ENCODE data around the gene SUPT5H.

Gene SUPT5H

DNA sequence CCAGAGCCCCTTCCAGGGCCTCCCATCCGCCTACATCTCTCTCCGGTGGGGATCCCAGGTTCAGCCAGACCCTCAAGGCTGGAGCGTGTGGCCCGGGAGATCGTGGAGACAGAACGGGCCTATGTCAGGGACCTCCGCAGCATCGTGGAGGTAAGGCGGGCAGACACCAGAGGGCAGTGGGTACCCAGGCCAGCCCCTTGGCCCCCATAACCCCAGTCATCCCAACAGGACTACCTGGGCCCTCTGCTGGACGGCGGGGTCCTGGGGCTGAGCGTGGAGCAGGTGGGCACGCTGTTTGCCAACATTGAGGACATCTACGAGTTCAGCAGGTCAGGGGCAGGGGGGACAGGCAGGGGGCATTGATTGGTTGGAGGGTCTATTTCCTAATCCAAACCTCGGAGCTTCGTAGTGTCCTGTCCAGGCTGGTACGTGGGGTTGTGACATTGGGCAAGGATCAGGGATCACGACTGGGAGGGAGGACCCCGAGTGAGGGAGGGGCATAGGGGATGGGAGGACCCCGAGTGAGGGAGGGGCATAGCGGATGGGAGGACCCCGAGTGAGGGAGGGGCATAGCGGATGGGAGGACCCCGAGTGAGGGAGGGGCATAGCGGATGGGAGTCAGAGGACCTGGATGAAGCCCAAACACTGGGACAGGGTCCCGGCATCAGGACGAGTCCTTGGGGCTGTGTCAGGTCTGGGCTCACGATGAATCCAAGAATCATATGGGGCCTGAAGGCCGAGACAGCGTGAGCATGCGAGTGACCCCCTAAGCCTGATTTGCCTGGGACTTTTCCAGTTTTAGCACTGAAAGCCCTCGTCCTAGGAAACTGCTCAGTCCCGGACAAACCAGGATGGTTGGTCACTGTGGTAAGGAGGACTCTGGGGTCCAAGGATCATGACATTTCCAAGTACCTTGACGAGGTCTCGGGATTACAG is 30.0 kb upstream of the SUPT5H start:
- Histone ChIP-seq H3K9me2 (replicated peaks; ENCODE audit: insufficient read depth, low read length) (no peaks in the 10 kb centered on the region), H3K36me3 (replicated peaks; ENCODE audit: insufficient read depth, low read length) (no peaks in the 10 kb centered on the region), H3K4me3 (ENCODE audit: low read length) (no peak overlapping the region), H3K9me3 (replicated peaks; ENCODE audit: insufficient read depth, low read length) (no peaks in the 10 kb centered on the region), H2AFZ (ENCODE audit: low read length) (no peak overlapping the region), H3F3A (ENCODE audit: insufficient read depth, low read length) (peaks cover 15% of the 10 kb centered on the region), H3K79me2 (ENCODE audit: low read length) (no peaks in the 10 kb centered on the region), H3K4me1 (ENCODE audit: low read length) (peaks cover 12% of the 10 kb centered on the region), H3K9ac (ENCODE audit: low read length) (no peak overlapping the region), H4K20me1 (ENCODE audit: insufficient read depth, low read length) (no peaks in the 10 kb centered on the region), H3K27me3 (replicated peaks; ENCODE audit: insufficient read depth, low read length) (no peaks in the 10 kb centered on the region), H3K4me2 (ENCODE audit: low read depth, low read length) (no peak overlapping the region), H3K27ac (ENCODE audit: low read length) (no peak overlapping the region)
- no peak for DNase-seq
- TF ChIP-seq EZH2phosphoT487 (IDR thresholded peaks at IDR 0.05; ENCODE audit: low read length) = no peak
- TF ChIP-seq EZH2 (optimal IDR thresholded peaks at IDR 0.05; ENCODE audit: low read depth, low read length) = no peak
- no peak for TF ChIP-seq CTCF (IDR thresholded peaks at IDR 0.05; ENCODE audit: low read length)

DNA sequence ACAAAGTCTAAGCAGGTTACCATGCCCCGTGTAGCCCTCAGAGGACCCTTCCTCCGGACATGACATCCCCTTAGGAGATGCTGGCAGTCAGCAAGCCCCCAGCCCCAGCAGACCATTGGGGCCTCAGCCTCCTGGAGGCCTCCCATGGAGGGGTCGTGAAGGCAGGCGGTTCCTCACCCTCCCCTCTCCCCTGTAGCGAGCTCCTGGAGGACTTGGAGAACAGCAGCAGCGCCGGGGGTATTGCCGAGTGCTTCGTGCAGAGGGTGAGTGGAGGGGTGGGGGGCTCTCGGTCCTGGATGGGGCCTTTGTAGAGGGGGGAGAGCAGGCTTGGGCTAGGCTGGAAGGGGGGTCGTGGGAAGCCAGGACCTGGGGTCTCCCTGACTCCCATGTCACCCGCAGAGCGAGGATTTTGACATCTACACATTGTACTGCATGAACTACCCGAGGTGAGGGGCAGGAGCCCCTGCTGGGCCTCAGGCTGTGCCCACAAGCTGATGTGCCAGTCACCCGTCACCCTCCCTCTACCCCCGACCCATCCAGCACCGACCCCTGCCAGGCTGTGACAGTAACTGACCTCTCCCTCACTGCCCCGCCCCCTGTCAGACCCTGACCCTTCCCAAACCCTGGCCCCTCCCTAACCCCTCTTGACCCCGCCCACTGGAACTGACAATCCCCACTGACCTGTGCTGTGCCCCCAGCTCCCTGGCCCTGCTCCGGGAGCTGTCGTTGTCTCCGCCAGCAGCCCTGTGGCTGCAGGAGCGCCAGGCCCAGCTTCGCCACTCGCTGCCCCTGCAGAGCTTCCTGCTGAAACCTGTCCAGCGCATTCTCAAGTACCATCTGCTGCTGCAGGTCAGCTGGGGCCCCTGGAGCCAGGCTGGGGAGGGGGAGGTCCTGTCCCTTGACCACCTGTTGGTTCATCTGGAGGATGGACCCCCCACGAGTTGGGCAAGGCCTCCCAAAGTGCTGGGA is 28.9 kb upstream of the SUPT5H start:
- peaks cover 4% of the 10 kb centered on the region for H3F3A ChIP-seq (ENCODE audit: insufficient read depth, low read length)
- peaks cover 1% of the 10 kb centered on the region for H3K4me1 ChIP-seq (ENCODE audit: low read length)
- H3K4me3 ChIP-seq (ENCODE audit: low read length) = no peak overlapping the region
- no peaks in the 10 kb centered on the region for H3K36me3 ChIP-seq (replicated peaks; ENCODE audit: insufficient read depth, low read length)
- H2AFZ ChIP-seq (ENCODE audit: low read length) = no peak overlapping the region
- H3K9ac ChIP-seq (ENCODE audit: low read length) = no peak overlapping the region
- H3K79me2 ChIP-seq (ENCODE audit: low read length) = no peaks in the 10 kb centered on the region
- H3K27ac ChIP-seq (ENCODE audit: low read length) = no peak overlapping the region
- H3K4me2 ChIP-seq (ENCODE audit: low read depth, low read length) = no peak overlapping the region
- DNase-seq = no peak
- H3K9me2 ChIP-seq (replicated peaks; ENCODE audit: insufficient read depth, low read length) = no peaks in the 10 kb centered on the region
- no peaks in the 10 kb centered on the region for H3K9me3 ChIP-seq (replicated peaks; ENCODE audit: insufficient read depth, low read length)
- H4K20me1 ChIP-seq (ENCODE audit: insufficient read depth, low read length) = no peaks in the 10 kb centered on the region
- no peaks in the 10 kb centered on the region for H3K27me3 ChIP-seq (replicated peaks; ENCODE audit: insufficient read depth, low read length)
- TF ChIP-seq EZH2phosphoT487 (IDR thresholded peaks at IDR 0.05; ENCODE audit: low read length) (no peak), EZH2 (optimal IDR thresholded peaks at IDR 0.05; ENCODE audit: low read depth, low read length) (no peak), CTCF (IDR thresholded peaks at IDR 0.05; ENCODE audit: low read length) (no peak)

DNA sequence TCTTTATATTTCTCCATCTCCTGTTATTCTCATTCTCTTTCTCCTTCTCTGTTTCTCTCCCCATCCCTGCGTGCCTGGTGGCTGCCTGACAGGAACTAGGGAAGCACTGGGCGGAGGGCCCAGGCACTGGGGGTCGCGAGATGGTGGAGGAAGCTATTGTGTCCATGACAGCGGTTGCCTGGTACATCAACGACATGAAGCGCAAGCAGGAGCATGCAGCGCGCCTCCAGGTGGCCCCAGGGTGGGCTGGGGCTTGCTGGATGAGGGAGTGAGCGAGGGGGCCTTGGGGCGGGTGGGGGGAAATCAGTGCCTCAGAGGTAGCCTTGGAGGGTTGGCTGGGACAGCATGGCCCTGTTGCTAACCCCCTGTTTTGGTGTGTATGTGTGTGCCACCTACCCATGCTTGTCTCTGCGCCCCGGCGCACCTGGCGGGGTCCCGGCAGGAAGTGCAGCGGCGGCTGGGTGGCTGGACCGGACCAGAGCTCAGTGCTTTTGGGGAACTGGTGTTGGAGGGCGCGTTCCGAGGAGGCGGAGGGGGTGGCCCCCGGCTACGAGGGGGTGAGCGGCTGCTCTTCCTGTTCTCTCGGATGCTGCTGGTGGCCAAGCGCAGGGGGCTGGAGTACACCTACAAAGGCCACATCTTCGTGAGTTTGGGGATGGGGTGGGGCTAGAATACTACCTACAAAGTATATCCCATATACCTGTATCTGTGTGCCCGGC is 27.8 kb upstream of the SUPT5H start:
- Histone ChIP-seq H3K9me3 (replicated peaks; ENCODE audit: insufficient read depth, low read length) (no peaks in the 10 kb centered on the region), H3K27ac (ENCODE audit: low read length) (no peak overlapping the region), H3K9ac (ENCODE audit: low read length) (no peak overlapping the region), H3F3A (ENCODE audit: insufficient read depth, low read length) (no peaks in the 10 kb centered on the region; the same call in 1 of the 2 replicates), H3K27me3 (replicated peaks; ENCODE audit: insufficient read depth, low read length) (no peaks in the 10 kb centered on the region), H3K4me2 (ENCODE audit: low read depth, low read length) (no peak overlapping the region), H4K20me1 (ENCODE audit: insufficient read depth, low read length) (no peaks in the 10 kb centered on the region), H3K79me2 (ENCODE audit: low read length) (no peaks in the 10 kb centered on the region), H3K4me3 (ENCODE audit: low read length) (no peak overlapping the region), H3K36me3 (replicated peaks; ENCODE audit: insufficient read depth, low read length) (no peaks in the 10 kb centered on the region), H3K9me2 (replicated peaks; ENCODE audit: insufficient read depth, low read length) (no peaks in the 10 kb centered on the region), H3K4me1 (ENCODE audit: low read length) (no peaks in the 10 kb centered on the region), H2AFZ (ENCODE audit: low read length) (no peak overlapping the region)
- DNase-seq = no peak
- no peak for TF ChIP-seq EZH2phosphoT487 (IDR thresholded peaks at IDR 0.05; ENCODE audit: low read length)
- no peak for TF ChIP-seq EZH2 (optimal IDR thresholded peaks at IDR 0.05; ENCODE audit: low read depth, low read length)
- TF ChIP-seq CTCF (IDR thresholded peaks at IDR 0.05; ENCODE audit: low read length) = no peak
